Left lobe of liver (tissue), 2 donors: ENCODE data around the gene CASKIN2. TPM values are rescaled to one million over a fixed set of nuclear protein-coding genes. Genes with fewer than 3 reads are reported as not detected.

ENCODE experiments used
- ATAC-seq: fragments of 200-7000 bp; cut with Tn5 transposase; one replicate; pipeline ENCODE4 v1.9.1; 2020; ENCODE audit warnings: mild to moderate bottlenecking, moderate library complexity
- DNase-seq: peaks from one replicate; pipeline ENCODE4 v3.0.0-alpha.2; 2020; ENCODE audit warnings: low spot score
- total RNA-seq: library from RNA; stranded (reverse); gene quantifications from one replicate; pipeline ENCODE4 v1.2.1, GENCODE V29; 2021
- donor health status: DM: no; HTN: no; CAD: no; lungs with moderate emphysema.
- donor health status: DM: no; HTN: yes; CAD: no.

The CASKIN2 gene
- total RNA-seq, 1 donor from 2014 or later: 26.4 TPM

DNA sequence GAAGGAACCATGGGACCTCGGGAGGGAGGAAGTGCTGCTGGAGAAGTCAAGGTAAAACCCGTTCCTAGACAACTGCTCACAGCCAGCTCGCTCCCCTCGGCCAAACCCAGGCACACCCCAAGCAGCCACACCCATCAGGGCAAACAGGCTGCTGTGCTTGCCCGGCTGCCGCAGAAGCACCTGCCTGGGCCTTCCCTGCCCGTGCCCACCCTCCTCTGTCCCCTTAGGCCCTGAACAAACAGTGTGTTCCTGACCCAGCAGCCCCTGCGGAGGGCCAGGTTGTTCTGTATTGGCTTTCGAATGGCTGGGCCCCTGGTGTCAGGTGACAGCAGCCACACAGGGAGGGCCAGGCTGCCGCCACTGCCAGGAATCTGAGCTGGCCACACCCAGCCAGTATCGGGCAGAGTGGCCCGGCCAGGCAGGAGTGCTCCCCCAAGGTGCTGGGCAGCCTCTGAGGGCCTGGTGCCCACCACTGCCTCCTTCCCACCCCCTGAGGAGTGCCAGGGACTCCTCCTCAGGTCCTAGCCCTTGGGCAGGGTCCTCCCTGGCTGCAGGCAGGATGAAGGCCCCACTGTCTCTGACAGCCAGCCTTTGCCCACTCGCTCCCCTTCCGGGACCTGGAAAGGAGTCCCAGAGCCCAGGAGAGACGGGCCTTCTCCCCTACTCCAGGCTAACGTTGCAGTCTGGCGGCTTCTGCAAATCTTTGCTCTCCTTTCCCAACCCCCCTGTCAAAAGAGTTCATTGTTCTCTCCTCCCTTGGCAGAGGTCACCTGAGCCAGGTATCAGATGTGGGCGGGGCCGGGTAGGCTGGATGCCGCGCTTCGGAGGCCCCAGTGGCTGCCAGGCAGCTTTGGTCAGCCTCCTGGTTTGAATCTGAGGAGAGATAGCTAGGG lies 34.2 kb upstream of the CASKIN2 start:
- DNase-seq (no peak), ATAC-seq (peak; percentile 50)

DNA sequence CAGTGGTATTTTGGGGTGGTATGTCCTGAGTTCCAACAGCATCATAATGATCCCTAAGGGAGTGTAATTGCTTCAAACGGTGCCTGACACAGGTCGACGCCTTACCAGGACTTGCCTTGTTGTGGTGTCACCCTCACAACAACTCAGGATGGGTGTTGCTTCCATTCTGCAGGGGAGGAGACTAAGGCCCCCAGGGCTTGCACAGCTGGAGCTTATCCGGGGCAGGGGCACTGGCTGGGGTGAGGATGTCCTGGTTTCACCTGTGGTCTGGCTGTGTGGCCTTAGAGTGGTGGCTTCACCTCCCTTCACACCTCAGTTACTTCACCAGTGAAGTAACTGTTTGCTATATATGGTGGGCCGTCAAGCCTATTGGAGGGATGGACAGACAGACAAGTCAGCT lies 33.5 kb upstream of the CASKIN2 start:
- ATAC-seq (no peak), DNase-seq (no peak)

DNA sequence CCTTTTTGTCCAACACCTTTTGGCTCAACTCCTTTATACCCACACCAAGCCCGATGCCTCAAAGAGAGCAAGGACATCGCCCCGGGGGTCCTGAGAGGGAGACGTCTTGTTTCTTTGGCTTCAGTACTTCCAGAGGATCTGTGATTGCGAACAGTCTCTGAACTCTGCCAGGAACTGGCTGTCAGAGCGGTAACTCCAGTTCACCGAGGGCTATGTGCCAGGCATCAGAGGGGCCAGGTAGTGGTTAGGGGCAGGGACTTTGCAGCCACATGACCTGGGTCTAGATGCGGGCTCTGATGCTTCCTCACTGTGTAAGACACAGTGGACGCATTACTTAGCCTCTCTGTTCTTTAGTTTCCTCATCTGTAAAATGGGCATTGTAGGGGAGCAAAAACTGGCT lies 31.8 kb upstream of the CASKIN2 start:
- ATAC-seq: no peak

DNA sequence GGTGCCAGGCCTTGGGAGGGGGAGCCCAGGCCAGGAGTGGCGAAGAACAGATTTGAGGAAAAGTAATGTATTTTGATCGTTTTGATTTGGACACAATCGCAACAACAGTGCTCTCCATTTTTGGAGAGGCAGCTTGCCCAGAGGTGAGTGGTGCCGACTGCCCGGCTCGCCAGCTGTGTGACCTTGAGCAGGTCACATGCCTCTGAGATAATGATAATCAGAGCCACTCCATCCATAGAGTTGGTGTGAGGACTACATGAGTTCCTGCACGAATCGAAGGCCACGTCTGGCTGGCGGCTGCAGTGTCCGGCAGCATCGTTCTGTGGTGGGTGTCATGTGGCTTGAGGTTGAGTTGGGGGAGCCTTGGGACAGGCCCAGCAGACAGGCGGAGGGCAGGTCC lies 30.8 kb upstream of the CASKIN2 start:
- ATAC-seq (no peak), DNase-seq (no peak)

More for the DNA sequence above, 31.8 kb upstream of the CASKIN2 start:
- DNase-seq: peak; percentile 41

DNA sequence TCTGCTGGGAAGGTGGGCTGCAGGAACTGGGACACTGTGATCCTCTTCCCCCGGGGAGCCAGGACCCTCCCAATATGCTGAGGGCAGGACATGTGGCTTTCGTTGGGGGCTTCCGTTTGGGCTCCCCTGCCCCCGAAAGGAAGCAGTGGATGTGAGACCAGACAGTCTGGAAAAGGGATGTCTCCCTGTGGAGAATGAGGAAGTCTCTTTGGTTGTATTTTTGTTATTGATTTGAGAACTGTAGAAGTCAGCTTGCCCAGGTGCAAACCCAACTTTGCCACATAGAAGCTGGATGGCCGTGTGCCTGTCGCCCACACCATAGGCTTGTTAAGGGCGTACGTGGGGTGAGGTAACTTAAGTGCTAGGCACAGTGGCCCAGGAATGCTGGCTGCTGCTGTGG lies 28.9 kb upstream of the CASKIN2 start:
- DNase-seq (no peak), ATAC-seq (no peak)

DNA sequence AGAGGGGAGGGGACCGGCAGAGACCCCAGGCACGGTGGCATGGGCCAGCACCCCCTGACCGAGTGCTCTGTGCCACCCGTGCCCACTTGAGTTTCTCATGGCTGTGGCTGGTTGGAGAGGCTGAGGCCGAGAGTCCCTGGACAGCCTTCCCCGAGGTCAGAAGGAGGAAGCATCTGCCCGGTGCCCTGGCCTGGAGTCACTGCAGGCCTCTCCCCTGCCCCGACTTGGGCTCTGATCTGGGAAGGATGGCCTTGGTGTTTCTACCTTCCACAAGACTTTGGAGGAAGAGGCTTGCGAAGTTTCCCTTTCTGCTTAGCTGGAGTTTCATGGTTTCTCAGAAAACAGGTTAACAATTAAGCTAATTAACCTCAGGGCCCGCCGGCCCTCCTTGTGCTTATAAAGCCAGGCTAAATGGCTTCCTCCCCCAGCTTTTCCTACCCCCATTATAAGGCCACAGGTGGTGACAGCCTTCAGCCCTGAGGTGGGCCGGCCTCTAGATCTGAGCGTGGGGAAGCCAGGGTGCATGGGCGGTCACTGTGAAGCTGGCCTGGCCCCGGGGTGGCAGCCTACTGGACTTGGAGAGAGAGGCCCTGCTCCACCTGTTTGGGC lies 27.5 kb upstream of the CASKIN2 start:
- ATAC-seq: no peak
- DNase-seq: no peak

DNA sequence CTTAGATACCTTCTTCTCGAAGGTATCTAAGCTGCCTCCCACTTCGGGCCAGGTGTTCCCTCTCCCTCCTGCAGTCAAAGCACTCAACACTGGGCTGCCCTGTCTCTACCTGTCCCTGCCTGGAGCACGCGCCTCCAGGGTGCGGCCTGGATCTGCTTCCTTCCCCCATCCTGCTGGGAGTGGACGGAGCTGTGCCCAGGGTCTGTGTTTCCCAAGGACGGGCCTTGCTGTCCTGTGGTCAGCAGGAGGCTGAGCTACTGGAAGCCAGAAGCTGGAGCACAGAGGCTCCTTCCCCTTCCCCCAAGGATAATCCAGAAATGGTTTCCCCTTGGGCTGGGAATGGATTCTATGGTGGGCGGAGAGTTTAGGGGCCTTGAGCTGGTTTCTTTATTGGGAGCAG lies 26.9 kb upstream of the CASKIN2 start:
- ATAC-seq (no peak), DNase-seq (no peak)

DNA sequence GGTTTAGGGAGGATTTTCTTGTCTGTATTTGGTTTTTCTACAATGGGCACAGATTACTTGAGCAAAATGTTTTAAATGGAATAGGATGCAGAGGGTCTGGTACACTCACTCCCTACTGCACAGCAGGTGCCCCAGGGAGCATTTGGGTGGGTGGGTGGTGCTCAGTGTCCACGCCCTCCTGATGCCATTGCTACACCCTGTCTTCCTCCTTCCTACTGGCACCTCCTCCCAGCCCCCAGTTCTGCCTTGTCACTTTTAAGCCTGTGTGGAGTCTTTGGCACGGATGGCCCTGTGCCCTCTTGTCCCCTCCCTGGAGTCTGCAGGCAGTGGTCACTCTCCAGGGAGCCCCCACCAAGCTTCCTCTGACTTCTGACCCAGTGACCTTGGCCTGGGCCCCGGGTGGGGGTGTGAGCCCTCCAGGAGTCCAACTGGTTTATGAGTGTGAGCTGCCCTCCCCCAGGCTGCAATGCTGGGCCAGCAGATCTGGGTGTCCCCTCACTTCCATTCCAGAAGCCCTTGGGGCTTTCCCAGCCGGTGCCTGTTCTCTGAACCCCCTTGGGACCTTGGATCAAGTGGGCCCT lies 25.7 kb upstream of the CASKIN2 start:
- ATAC-seq: no peak
- DNase-seq: no peak

DNA sequence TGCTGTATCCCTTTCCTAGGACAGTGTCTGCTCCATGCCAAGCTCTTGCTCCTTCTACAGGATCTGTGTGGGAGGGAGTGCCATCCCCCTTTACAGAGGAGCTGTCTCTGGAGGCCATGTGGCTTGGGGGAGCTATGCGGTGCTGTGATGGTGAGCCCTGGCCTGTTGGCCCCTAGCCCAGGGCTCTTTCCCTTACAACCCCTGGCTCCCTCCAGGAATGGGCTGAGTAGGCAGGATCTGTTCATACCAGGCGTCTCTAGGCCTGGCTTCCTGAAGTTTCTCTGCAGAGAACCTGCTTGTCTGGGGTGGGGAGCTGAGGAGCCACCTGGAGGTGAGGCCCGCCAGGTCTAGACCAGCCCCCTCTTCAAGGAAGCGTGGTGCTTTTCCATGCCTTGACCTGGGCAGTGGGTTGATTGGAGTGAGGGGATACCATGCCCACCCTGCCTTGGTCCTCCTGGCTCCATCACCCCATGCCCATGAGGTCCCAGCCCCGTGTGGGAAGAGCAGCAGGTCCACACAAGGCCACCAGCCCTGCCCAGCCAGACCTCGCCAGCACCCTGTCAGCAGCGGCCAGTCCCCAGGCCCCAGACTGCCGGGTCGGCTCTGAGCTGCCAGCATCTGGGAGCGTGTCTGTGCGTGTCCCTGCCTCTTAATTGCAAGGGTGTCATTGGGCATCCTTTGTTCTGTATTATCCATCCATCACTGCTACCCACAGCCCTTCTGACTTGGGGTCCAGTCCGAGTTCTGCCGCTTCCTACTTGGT lies 24.8 kb upstream of the CASKIN2 start:
- DNase-seq (no peak), ATAC-seq (peak; percentile 29)

DNA sequence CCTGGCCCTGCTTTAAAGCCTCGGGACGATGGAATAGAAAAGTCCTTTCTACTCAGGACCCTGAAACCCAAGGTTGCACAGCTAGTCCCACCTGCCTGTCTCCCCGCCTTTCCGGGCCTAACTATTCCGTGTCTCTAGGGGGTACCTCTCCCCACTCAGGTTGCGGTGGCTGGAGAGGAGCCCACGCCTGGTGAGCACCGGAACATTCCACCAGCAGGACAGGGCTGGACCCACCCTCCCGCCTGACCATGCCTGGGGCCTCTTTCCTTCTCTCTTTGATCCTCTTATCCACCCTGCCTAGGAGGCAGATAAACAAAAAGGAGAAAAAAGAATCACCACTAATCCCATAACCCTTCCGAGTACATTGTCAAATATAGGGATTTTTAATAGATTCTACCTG lies 21.0 kb upstream of the CASKIN2 start:
- DNase-seq: no peak
- no peak for ATAC-seq

DNA sequence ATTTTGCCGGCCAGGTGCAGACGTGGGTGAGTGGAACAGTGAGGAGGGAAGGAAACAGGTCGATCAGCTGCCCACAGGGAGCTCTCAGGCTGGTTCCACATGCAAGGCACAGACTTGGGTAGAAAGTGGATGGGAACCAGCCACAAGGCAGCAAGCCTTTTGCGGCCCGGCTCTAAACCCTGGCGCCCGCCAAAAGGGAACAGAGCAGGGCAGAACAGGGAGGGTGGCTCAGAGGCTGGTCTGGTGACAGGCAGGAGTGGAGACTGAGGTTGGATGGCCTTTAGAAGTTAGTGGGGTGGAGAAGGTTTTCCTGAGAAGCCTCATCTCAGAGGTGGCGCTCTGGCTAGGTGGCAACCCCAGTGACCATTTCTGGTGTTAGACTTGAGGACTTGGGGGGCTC lies 20.5 kb upstream of the CASKIN2 start:
- ATAC-seq (no peak), DNase-seq (no peak)

DNA sequence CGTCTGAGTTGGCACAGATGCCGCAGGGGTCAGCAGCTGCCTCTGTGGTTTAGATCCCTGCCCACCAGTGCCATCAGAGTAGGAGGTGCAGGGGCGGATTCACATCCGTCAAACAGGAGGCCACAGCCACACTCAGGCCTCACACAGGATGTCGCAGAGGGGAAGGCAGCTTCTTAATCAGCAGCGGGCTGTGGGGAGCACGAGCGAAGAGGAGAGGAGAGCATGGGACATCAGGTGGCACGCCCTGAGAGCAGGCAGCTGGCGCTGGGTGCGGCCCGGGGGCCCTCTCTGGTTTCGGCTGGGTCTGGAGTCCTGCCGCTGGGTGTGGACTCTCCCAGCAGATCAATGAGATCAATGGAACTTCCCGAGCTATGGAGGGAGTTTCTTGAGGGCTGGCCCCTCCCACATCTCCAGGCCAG lies 19.8 kb upstream of the CASKIN2 start:
- ATAC-seq (no peak), DNase-seq (no peak)

DNA sequence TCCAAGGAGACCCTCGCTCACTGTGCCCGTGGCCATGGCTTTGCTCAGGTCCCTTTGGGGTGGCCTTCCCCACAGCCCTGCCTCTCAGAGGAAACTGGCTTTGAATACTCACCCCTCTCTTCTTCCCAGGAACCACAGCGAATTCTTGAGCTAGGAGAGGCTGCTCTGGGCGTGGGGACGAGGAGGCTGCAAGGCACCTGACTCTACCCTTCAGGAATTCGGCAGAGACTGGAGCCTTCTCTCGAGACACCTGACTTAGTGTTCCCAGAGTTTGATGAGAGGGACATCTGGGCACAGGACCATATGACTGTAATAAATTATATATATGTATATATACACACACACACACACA lies 16.4 kb upstream of the CASKIN2 start:
- DNase-seq (no peak), ATAC-seq (no peak)

DNA sequence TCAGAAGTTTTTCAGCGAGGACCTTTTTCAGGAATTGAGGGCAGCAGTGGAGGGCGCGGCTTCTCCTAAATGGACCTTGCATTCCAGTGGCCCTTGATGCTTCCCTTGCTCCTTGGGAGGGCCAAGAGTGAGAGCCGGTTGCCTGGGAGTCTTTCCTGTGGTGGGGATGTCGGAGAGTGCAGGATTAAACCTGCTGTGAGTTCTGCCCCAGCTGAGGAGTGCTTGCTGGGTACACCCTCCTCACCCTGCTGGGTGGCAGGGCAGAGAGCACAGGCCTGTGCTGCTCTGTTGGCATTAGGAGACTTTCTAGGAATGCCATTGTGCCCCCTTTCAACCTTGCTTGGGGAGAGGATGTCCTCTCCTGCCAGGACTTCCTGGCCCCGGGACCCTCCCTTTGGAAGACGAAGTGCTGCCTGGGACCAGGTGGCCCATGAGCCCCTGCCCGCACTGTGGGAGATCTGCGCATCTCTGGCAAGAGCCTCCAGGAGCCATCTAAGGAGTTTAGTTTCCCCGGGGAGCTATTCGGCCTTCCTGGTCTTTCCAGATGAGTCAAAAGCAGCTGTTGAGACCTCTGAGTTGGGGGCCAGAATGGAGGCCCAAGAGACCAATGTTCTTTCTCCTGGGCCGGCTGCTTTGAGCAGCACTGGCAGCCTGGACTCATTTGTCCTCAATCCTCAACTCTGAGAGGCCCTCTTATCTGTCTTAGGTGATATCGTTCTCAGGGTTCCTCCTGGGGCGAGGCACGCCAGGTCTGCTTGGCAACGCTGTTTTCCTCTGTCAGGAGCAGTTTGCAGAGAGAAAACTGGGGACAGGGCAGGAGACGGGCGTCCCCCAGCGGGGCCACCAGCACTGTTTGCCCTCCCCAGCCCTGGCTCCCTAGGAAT lies 15.7 kb upstream of the CASKIN2 start:
- DNase-seq (no peak), ATAC-seq (no peak)

DNA sequence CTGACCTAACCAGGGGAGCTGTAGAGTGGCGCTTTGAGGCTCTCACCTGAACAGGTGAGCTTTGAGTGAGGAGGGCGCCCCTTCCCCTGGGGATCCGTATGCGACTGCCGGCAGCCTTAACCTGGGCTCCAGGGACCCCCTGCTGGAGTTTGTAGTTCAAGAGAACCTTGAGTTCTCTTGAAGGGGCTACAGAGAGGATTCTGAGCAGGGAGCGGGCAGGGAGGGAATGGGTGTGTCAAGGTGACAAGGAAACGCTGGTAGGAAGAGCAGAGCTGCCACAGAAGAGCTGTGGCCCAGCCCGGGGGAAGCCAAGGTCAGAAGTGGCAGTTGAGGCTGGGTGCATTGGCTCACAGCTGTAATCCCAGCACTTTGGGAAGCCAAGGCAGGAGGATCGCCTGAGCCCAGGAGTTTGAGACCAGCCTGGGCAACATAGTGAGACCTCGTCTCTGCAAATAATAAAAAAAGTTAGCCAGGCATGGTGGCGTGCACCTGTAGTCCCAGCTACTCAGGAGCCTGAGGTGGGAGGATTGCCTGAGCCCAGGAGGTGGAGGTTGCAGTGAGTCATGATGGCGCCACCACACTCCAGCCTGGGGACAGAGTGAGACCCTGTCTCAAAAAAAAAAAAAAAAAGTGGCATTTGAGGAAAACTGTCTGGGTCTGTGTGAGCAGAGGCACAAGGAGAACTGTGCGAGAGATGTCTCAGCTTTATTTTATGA lies 11.4 kb upstream of the CASKIN2 start:
- ATAC-seq: no peak
- no peak for DNase-seq

DNA sequence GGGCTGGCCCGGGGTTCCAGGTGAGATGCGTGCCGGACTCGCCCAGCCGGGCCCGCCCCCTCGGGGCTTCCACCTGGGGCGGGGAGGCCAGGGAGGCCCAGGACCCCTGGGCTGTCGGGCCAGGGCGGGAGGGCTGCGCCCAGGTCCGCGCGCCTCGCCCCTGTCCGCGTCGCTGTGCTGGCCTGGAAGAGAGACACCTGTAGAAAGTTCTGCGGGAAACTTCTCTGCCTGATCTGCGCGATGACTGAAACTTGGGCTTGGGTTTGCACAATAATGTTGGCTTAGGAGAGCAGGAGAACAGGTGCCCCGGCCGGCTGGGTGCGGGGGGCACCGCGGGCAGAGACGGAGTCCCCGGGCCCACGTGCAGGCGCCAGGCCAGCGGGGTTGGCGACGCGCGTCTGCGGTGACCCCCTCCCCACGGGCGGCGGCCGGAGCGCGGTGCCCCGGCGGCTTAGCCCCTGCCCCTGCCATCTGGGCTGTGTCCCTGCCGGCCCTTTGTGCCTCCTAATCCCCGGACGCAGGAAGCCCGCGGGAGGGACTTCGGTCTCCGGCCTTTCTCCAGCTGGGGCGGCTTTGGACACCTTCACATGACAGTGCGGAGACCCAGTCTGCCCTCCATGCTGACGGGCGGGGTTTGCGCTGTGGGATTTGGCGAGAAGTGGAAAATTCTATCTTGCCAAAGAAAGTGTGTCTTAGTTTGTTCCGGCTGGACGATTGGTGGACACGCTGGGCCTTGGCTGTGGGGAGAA lies 10.6 kb upstream of the CASKIN2 start:
- DNase-seq (peak; percentile 78), ATAC-seq (peak; percentile 50)

DNA sequence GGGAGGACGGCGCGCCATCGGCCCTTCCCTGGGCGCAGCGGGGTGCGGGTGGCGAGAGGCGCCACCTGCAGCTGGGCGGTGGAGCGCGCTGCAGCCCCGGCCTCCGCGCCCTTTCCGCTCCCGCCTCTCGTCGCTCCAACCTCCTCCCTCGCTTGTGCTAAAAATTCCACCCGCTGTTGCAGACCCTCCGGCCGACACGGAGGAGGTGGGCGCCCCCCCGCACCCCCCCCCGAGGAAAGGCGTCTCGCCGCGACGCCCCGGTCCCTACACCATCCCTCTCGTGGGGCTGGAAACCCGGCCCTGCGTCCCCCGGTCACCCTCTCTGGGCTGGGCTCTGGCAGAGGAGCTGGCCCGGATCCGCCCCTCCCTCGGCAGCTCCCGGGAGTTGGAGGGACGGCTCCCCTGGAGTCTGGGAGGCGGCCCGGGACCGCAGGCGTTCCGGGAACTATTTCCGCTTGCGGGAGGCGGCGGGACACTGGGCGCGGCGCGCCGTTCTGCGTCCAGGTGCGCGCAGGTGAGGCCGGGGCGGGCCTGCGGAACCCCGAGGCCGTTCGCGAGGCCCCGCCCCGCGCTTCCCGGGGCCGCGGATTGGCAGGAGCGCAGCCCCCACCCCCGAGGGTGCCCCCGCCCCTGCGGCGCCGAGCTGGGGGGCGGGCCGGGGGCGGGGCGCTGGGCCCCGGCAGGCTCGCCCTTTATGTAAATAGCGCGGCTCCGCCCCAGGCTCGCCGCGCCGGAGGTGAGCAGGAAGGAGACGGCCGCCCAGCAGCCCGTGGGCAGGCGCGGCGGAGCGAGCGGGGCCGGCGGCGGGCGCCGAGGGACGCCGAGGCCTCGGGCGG lies 9.9 kb upstream of the CASKIN2 start, which contains the start of gene LLGL2:
Gene LLGL2, plus strand, starts transcription at position 728 of the 836 bp plus-strand sequence. CDS start 17,730 bp downstream, outside the sequence.
- peak; percentile 88 for ATAC-seq
- peak; percentile 91 for DNase-seq
